ENCODE results near the gene MYBL2. TPM values are rescaled to one million over a fixed set of nuclear protein-coding genes. Genes with fewer than 3 reads are reported as not detected.

The MYBL2 gene
- total RNA-seq, 3 donors from 2014 or later (not counting 1 experiment from before 2014, with no cell fraction given), result 1.6 to 2.4 (median 1.7) TPM

- no peak overlapping the region for H3K27ac ChIP-seq (ENCODE audit: low read length)
- no peak for ATAC-seq
- no peaks in the 10 kb centered on the region for H3K27me3 ChIP-seq (ENCODE audit: control insufficient read depth, insufficient read depth, low read length)
- no peaks in the 10 kb centered on the region for H3K36me3 Mint-ChIP-seq
- WGBS (ENCODE audit: insufficient coverage), result 96% methylated on average over 7 of the region's 7 CpGs
- no peaks in the 10 kb centered on the region for H3K9me3 Mint-ChIP-seq
- H3K4me3 Mint-ChIP-seq, result no peak overlapping the region
- H3K36me3 ChIP-seq (ENCODE audit: control insufficient read depth, insufficient read depth, low read length), result no peaks in the 10 kb centered on the region
- intact Hi-C loops (cut with micrococcal nuclease), result no loop called here
- no peak overlapping the region for H3K27ac Mint-ChIP-seq
- H3K27me3 Mint-ChIP-seq (ENCODE audit: low read depth in 2 of 2), result peaks cover 6 to 12% of the 10 kb centered on the region in 2 donors
- H3K4me3 ChIP-seq (ENCODE audit: low read length), result no peak overlapping the region
- TF ChIP-seq, protein P1, sequence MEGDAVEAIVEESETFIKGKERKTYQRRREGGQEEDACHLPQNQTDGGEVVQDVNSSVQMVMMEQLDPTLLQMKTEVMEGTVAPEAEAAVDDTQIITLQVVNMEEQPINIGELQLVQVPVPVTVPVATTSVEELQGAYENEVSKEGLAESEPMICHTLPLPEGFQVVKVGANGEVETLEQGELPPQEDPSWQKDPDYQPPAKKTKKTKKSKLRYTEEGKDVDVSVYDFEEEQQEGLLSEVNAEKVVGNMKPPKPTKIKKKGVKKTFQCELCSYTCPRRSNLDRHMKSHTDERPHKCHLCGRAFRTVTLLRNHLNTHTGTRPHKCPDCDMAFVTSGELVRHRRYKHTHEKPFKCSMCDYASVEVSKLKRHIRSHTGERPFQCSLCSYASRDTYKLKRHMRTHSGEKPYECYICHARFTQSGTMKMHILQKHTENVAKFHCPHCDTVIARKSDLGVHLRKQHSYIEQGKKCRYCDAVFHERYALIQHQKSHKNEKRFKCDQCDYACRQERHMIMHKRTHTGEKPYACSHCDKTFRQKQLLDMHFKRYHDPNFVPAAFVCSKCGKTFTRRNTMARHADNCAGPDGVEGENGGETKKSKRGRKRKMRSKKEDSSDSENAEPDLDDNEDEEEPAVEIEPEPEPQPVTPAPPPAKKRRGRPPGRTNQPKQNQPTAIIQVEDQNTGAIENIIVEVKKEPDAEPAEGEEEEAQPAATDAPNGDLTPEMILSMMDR (IDR thresholded peaks at IDR 0.05), result no peak
- DNase-seq, result no peak
- H3K4me1 Mint-ChIP-seq, result peaks cover 7 to 9% of the 10 kb centered on the region in 2 donors
- H3K4me1 ChIP-seq (ENCODE audit: control insufficient read depth, insufficient read depth, low read length), result no peaks in the 10 kb centered on the region
- no peaks in the 10 kb centered on the region for H3K9me3 ChIP-seq (ENCODE audit: control insufficient read depth, insufficient read depth, low read length)
These were observed 71.0 kb downstream of the MYBL2 start for GRCh38 chr20:43737925-43738324.

DNA sequence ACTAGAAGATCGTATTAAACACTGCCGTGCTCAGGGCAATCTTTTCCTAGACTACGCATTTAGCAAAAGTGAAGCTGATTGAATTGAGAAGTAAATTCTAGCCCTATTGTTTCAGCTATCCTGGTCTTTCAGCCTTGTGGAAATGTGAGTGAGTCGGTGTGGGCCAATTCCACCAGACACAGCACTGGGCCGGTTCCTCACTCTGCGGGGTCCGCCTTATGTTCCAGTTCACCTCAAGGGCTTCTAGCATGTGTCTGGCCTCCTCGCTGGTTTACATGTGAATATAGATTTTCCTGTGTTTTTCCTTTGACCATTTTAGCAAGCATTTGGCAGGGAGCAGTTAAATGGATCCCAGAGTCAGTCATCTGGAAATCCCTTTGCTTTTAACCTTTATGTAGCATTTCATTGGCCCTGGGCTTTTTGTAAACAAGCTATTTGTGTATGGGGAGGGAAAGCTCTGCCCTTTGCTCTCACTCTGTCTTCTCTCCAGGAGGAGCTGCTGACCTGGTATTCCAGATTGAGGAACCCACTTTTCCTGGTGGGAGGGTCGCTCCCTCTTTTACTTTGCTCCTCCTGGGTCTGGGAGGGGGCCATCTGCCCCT, 72.3 kb downstream of the MYBL2 start:
- Mint-ChIP-seq H3K27me3 (ENCODE audit: low read depth in 2 of 2) (peaks cover 19 to 22% of the 10 kb centered on the region in 2 donors), H3K4me1 (peaks cover 7 to 9% of the 10 kb centered on the region in 2 donors), H3K27ac (no peak overlapping the region), H3K9me3 (no peaks in the 10 kb centered on the region), H3K36me3 (no peaks in the 10 kb centered on the region), H3K4me3 (no peak overlapping the region)
- ATAC-seq, result no peak
- Histone ChIP-seq H3K9me3 (ENCODE audit: control insufficient read depth, insufficient read depth, low read length) (no peaks in the 10 kb centered on the region), H3K27me3 (ENCODE audit: control insufficient read depth, insufficient read depth, low read length) (no peaks in the 10 kb centered on the region), H3K27ac (ENCODE audit: low read length) (no peak overlapping the region), H3K4me1 (ENCODE audit: control insufficient read depth, insufficient read depth, low read length) (no peaks in the 10 kb centered on the region), H3K36me3 (ENCODE audit: control insufficient read depth, insufficient read depth, low read length) (no peaks in the 10 kb centered on the region), H3K4me3 (ENCODE audit: low read length) (no peak overlapping the region)
- TF ChIP-seq, protein P1 (IDR thresholded peaks at IDR 0.05), result no peak
- WGBS (ENCODE audit: insufficient coverage), result 96% methylated on average over 9 of the region's 9 CpGs
- no peak for DNase-seq
- intact Hi-C loops (cut with micrococcal nuclease), result no loop called here

GRCh38 chr20:43740642-43741041, 73.7 kb downstream of the MYBL2 start:
- Histone ChIP-seq H3K4me1 (ENCODE audit: control insufficient read depth, insufficient read depth, low read length) (no peaks in the 10 kb centered on the region), H3K27me3 (ENCODE audit: control insufficient read depth, insufficient read depth, low read length) (no peaks in the 10 kb centered on the region), H3K36me3 (ENCODE audit: control insufficient read depth, insufficient read depth, low read length) (no peaks in the 10 kb centered on the region), H3K27ac (ENCODE audit: low read length) (no peak overlapping the region), H3K4me3 (ENCODE audit: low read length) (no peak overlapping the region), H3K9me3 (ENCODE audit: control insufficient read depth, insufficient read depth, low read length) (no peaks in the 10 kb centered on the region)
- H3K9me3 Mint-ChIP-seq, result no peaks in the 10 kb centered on the region
- H3K36me3 Mint-ChIP-seq, result no peaks in the 10 kb centered on the region
- no peak for ATAC-seq
- 100% methylated on average over 1 of the region's 3 CpGs for WGBS (ENCODE audit: insufficient coverage)
- no peak overlapping the region for H3K27ac Mint-ChIP-seq
- H3K4me1 Mint-ChIP-seq, result peaks cover 7 to 9% of the 10 kb centered on the region in 2 donors
- no peak for DNase-seq
- H3K4me3 Mint-ChIP-seq, result no peak overlapping the region
- intact Hi-C loops (cut with micrococcal nuclease), result loop anchor here (10.0 kb wide), 1 partner anchor 444 kb away; the partner anchor contains the start of gene JPH2
- TF ChIP-seq, protein P1 (IDR thresholded peaks at IDR 0.05), result no peak
- peaks cover 19 to 22% of the 10 kb centered on the region in 2 donors for H3K27me3 Mint-ChIP-seq (ENCODE audit: low read depth in 2 of 2)

- ATAC-seq (no peak), DNase-seq (peak in 1 of 2 donors; percentile 19)
- H3K4me1 Mint-ChIP-seq, result no peaks in the 10 kb centered on the region
- no peak overlapping the region for H3K4me3 Mint-ChIP-seq
- TF ChIP-seq, protein P1 (IDR thresholded peaks at IDR 0.05), result no peak
- no peak overlapping the region for H3K27ac Mint-ChIP-seq
- 88% methylated on average over 9 of the region's 9 CpGs for WGBS (ENCODE audit: insufficient coverage)
- H3K27me3 ChIP-seq (ENCODE audit: control insufficient read depth, insufficient read depth, low read length), result no peaks in the 10 kb centered on the region
- no peaks in the 10 kb centered on the region for H3K9me3 ChIP-seq (ENCODE audit: control insufficient read depth, insufficient read depth, low read length)
- H3K9me3 Mint-ChIP-seq, result no peaks in the 10 kb centered on the region
- H3K36me3 ChIP-seq (ENCODE audit: control insufficient read depth, insufficient read depth, low read length), result no peaks in the 10 kb centered on the region
- no peaks in the 10 kb centered on the region for H3K36me3 Mint-ChIP-seq
- intact Hi-C loops (cut with micrococcal nuclease), result loop anchor here (10.0 kb wide), 1 partner anchor 441 kb away; the partner anchor contains the start of gene JPH2
- H3K27me3 Mint-ChIP-seq (ENCODE audit: low read depth in 2 of 2), result peaks cover 27 to 36% of the 10 kb centered on the region in 2 donors
- no peak overlapping the region for H3K4me3 ChIP-seq (ENCODE audit: low read length)
- H3K27ac ChIP-seq (ENCODE audit: low read length), result no peak overlapping the region
- H3K4me1 ChIP-seq (ENCODE audit: control insufficient read depth, insufficient read depth, low read length), result no peaks in the 10 kb centered on the region
These were observed 77.3 kb downstream of the MYBL2 start for GRCh38 chr20:43744151-43744611.
